ENCODE measurements around the gene CZIB.
"Not testable (repeated sequence)": the region's sequence is repeated elsewhere in the genome, so short reads cannot be mapped to it uniquely, and the experiment has no call there.

Gene CZIB

DNA sequence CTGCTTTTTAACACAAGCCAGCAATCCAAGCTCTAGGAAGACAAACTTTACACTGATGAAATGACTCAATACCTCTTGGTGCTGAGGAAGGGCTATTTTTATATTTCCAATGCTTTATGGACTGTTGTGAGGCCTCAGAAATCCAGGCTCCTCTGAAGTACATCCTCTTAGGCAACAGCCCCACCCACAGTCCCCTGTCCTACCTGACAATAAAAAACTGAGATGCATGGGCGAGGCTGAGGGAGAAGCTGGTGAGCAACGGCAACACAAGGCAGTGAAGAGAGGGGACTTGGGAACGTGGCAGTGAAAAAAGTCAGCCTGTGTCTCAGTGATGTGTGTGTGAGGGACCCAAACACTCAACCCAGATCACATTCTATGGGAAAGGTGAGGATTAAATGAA, 33.9 kb downstream of the CZIB start:
- TF ChIP-seq, protein P1, sequence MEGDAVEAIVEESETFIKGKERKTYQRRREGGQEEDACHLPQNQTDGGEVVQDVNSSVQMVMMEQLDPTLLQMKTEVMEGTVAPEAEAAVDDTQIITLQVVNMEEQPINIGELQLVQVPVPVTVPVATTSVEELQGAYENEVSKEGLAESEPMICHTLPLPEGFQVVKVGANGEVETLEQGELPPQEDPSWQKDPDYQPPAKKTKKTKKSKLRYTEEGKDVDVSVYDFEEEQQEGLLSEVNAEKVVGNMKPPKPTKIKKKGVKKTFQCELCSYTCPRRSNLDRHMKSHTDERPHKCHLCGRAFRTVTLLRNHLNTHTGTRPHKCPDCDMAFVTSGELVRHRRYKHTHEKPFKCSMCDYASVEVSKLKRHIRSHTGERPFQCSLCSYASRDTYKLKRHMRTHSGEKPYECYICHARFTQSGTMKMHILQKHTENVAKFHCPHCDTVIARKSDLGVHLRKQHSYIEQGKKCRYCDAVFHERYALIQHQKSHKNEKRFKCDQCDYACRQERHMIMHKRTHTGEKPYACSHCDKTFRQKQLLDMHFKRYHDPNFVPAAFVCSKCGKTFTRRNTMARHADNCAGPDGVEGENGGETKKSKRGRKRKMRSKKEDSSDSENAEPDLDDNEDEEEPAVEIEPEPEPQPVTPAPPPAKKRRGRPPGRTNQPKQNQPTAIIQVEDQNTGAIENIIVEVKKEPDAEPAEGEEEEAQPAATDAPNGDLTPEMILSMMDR (IDR thresholded peaks at IDR 0.05; ENCODE audit: low read depth, low read length) = no peak
- no peak overlapping the region for H3K4me3 ChIP-seq (ENCODE audit: low read depth, low read length)

- not testable (repeated sequence) for H3K4me3 ChIP-seq (ENCODE audit: low read depth, low read length)
Observed at GRCh38 chr1:53185955-53186297, 34.5 kb downstream of the CZIB start.

DNA sequence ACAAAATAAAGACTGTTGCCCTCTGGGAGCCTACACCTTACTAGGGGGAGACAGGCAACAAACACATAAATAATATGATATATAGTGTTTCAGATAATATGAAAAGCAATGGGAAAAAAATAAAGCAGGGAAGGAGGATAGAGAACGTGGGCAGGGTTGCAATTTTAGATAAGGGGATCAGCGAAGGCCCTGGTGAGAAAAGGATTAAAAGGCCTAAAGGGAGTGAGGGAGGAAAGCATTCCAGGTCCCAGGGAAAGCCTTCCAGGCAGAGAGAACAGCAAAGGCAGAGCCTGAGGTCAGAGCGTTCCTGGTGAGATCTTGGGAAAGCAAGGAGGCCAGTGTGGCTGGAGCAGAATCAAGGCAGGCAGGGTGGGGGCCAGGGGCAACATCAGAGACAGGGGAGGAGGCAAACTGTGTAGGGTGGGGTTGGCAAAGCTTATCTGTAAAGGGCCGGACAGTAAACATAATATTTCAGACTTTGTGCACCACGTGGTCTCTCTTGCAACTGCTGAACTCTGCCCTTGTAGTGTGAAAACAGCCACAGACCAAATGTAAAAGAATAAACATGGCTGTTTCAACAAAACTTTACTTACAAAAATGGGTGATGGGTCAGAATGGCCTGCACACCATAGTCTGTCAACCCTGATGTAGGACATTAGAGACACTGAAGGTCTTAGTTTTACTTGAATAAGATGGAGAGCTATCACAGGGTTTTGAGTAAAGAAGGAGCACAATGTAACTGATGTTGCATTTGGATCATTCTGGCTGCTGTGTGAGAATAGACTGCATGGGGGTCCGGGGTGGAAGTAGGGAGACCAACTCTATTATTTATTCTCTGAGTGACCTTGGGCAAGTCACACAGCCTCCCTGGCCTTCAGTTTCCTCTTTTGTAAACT, 37.1 kb downstream of the CZIB start:
- TF ChIP-seq, protein P1 (IDR thresholded peaks at IDR 0.05; ENCODE audit: low read depth, low read length) = no peak
- no peak overlapping the region for H3K4me3 ChIP-seq (ENCODE audit: low read depth, low read length)

DNA sequence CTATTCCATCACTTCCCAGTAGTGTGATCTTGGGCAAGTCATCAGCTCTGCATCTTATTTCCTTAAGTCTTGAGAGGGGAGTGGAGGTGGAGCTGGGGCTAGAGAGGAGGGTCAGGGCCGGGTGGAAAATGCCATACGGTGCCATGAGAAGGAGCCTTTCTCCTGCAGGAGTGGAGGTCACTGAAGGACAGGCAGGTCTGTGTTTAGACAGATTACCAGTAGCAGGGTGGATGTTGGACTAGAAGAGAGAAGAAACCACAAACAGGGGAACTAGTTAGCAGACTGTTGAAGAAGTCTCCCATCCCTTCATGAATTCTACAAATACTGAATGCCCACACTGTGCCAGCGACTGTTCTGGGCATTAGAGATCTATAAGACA, 37.7 kb downstream of the CZIB start:
- no peak overlapping the region for H3K4me3 ChIP-seq (ENCODE audit: low read depth, low read length)

DNA sequence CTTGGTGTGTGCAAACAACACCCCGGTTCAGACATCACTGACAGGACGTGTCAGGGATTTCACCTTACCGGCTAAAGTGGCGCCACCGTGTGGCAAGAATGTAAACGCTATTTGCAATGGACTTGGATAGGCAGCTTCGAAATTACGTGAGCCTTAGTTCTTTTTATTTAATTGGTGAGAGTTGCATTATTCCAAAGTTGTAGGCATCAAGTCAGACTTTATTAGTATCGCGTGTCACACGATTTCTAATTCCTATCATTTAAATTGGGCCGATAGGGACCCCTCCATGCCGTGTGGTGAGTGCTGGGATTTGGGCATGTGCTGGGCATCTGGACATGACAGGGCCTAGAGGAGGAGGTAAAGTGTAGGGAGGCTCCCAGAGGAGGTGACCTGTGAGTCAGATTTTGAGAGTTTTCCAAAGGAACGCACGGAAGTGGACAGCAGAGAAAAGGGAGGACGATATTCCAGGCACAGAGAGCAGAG, 38.3 kb downstream of the CZIB start:
- TF ChIP-seq, protein P1 (IDR thresholded peaks at IDR 0.05; ENCODE audit: low read depth, low read length) = peak; percentile 53
- no peak overlapping the region for H3K4me3 ChIP-seq (ENCODE audit: low read depth, low read length)

More for the DNA sequence above, 37.7 kb downstream of the CZIB start:
- TF ChIP-seq, protein P1 (IDR thresholded peaks at IDR 0.05; ENCODE audit: low read depth, low read length) = no peak

- no peak overlapping the region for H3K4me3 ChIP-seq (ENCODE audit: low read depth, low read length)
- TF ChIP-seq, protein P1 (IDR thresholded peaks at IDR 0.05; ENCODE audit: low read depth, low read length) = no peak
Observed at GRCh38 chr1:53180951-53181350, 39.5 kb downstream of the CZIB start.

DNA sequence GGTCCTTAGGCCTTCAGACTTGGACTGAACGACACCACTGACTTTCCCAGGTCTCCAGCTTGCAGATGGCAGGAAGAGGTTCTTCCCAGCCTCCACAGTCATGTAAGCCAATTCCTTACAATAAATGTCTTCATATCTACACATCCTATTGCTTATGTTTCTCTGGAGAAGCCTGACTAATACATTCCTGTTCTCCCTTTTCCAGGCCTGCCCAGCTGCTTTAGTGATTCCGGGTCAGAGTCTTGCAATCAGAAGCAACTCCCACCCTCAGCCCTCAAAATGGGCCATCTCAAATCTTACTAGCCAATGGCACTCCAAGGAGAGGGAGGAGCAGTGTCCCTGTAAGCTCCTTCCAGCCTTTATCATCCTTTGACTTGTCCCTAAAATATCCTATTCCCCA, 40.2 kb downstream of the CZIB start:
- no peak overlapping the region for H3K4me3 ChIP-seq (ENCODE audit: low read depth, low read length)
- TF ChIP-seq, protein P1 (IDR thresholded peaks at IDR 0.05; ENCODE audit: low read depth, low read length) = no peak

Measured in WI38 (cell line).